Activated T-cell treated with anti-CD3 and anti-CD28 coated beads for 48 hours (primary cell): ENCODE results near the gene THRA.
A peak's percentile ranks its signal among the peaks of the same experiment; 100 is the strongest.

Experiments
- DNase-seq: peaks from one replicate; pipeline ENCODE4 v3.0.0-alpha.2; 2020; ENCODE audit warnings: low read depth

Gene THRA

DNA sequence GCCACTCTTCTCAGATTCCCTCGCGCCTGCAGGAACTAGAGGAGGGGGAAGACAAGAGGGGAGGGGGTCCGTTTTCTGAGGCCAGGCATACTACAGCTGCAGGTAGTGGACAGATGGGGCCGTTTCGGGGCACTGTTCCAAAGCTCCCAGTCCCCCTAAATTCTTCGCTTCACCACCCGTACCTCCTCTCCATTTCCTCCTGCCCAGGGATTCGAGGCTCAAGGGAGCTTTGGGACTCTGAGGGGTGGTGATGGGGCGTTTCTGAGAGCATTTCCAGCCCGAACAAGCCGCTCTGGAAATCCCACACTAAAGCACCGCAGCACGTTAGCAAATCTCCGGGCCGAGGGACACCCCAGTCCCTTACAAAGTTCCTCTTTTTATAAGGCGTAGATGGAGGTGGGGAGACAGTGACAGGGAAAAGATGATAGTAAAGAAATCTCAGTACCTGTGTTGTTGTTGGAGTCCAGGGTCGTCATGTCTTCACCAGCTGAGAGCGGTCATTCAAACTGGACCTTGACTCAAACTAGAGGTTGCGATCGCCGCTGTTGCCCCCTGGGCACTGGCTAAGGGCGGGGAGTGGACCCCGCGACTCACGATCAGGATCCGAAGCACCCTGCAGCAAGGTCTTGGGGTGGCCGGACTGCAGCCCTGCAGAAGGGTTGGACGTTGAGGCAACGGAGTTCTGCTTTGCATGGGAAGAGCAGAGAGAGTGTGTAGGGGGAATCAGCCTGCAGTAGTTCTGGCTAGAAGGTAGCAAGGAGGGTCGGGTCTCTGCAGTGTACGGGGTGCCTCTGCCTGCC is 37.1 kb downstream of the THRA start:
- DNase-seq = no peak

DNA sequence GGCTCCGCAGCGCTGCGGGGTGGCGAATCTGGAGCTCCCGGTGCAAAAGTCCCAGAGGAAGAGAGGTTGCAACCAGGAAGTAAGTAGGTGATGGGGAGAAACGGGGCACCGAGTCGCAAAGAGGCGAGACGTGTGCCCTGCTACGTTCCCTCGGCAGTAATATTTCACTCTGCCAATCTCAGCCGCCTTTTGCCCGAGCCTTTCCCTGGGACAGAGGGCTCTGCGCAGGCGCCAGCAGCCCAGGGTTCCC is 37.6 kb downstream of the THRA start, which contains the start of gene NR1D1:
TSS of gene NR1D1 (minus strand) at position 171 of the 250 bp plus-strand sequence. CDS start 495 bp downstream, outside the sequence.
- no peak for DNase-seq

DNA sequence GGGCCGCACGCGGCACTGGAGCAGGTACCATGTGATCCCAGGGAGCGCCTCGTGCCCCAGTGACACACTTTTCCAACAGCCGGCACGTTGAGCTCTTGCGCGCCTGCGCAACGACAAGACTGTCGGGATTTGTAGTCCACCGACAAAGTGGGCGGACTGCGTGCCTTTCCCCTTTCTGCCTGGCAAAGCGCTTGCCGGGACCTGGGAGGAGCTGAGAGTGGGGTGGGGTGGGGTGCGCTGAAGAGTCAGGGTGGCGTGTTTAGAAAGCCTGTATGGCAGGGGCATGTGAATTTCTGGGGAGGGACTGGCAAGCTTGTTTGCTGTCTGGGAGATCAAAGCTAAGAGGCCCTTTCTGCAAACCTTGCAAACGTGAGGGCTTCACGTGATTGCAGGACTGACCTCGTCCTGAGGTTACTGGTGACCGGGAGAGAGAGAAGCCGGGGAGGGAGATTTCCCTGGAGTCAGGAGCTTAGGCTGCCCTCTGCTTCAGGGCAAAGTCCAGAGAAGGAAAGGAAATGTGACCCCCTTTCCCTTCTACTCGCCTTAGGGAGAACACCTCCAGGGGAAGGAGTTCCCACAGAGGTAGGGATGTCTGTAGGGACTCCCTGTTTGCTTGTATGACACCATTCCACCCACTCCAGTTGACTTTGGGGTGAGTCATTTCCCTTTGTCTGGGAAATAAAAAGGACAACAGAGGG is 38.1 kb downstream of the THRA start:
- peak; percentile 89 for DNase-seq

DNA sequence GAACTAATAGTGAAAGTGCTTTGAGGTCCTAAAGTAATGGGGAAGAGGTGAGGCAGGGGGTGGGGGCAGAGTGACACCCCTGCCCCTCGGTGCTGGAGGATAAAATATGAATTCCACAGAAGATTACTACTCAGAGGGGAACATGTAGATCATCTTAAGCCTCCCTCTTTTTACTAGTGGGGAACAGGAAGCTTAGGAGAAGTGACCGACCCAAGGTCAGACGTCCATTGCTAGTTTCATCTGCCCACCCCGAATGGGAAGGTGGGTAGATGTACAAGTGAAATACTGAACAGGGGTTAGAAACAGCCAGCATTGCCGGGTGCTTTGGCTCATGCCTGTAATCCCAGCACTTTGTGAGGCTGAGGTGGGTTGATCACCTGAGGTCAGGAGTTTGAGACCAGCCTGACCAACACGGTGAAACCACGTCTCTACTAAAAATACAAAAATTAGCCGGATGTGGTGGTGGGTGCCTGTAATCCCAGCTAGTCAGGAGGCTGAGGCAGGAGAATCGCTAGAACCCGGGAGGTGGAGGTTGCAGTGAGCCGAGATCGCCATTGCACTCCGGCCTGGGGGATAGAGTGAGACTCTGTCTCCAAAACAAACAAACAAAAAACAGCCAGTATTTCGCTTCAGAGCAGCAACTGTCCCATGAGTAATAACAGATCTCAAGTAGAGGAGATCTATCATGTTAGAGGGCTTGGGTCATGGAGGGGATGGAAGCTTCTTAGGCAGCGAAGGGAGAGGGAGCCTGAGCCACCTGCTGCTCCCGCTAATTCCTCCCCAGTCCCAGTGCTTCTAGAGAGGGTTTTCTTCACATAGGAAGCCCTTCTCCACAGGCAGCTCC is 38.8 kb downstream of the THRA start:
- peak; percentile 25 for DNase-seq

DNA sequence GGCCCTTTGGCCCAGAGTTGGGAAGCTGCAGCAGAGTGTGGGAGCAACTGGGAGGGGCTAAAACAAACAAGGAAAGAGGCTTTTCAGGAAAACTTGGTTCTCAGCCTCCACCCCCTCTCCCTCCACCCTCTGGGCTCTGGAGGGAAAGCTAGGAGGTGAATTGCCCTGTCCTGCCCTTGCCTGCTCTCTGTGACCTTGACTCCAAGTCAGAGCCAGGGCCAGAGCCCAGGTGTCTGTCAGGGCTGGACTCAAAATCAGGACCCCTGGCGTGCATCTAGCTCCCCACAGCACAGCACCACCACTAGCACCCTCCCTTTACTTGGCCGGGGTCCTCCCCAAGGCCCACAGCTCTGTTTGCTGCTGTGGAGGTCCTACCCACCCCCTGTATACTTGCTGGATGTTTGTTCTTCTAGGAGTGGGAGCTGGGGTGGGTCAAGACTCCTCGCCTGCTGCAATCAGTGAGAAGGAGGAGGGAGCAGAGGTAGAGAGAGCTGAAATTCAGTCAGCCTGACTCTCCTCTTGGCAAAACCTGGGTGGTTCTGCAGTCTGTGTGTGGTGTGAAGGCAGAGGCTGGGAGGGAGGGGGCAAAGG is 40.4 kb downstream of the THRA start:
- no peak for DNase-seq

DNA sequence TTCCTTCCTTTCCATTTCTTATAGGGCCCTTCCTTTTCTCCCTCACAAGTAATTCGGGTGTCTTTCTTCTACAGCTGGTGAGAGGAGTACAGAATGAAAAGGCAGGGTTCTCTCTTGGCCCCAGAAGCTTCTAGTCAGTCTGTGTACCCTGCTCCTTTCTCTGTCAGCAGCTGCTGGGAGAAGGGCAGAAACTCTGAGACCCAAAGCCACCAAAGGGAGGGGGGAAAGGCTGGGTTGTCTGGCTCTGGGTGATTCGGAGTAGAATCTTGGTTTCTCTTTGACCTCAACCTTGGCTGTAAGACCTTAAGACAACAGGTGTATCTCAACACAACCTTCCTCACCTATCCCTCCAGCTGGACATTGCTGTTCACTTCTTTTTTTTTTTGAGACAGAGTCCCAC is 40.9 kb downstream of the THRA start:
- DNase-seq = no peak

DNA sequence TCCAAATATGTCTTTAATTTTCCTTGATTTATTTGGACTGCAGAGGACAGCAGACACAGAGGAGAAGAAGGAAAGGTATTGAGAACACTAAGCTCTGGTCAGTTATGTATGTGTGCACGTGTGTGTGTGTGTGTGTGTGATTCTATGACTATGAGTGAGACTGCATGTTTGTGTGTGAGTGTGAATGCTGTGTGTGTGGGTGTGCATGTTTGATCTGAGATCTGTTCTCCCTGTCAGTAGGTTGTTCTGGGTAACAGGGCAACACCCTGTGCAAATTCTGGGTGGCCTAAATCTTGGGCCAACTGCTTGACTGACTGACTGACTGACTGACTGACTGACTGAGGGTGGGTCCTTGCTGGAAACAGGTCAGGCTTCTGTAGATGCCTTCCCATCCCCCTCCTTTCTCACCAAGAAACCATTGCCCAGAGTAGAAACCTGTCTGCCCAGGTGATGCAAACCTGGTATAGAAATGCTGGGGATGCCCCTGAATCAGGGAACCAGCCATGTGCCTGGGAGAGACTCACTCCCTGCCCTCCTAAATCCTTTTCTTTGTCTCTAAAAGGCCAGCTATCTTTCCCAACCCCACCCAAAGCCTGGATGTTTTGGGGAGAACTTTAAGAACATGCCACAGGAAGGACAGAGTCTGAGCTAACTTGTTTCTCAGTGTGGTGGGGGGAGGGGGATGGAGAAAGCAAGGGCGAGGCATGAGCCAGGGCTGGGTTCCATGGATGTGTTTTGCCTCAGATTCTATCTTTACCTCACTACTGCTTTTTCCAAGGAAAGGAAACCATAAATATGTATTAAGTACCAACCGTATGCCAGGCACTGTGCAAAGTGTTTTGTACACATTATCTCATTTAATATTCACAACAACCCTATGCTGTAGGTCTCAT is 42.1 kb downstream of the THRA start:
- no peak for DNase-seq

DNA sequence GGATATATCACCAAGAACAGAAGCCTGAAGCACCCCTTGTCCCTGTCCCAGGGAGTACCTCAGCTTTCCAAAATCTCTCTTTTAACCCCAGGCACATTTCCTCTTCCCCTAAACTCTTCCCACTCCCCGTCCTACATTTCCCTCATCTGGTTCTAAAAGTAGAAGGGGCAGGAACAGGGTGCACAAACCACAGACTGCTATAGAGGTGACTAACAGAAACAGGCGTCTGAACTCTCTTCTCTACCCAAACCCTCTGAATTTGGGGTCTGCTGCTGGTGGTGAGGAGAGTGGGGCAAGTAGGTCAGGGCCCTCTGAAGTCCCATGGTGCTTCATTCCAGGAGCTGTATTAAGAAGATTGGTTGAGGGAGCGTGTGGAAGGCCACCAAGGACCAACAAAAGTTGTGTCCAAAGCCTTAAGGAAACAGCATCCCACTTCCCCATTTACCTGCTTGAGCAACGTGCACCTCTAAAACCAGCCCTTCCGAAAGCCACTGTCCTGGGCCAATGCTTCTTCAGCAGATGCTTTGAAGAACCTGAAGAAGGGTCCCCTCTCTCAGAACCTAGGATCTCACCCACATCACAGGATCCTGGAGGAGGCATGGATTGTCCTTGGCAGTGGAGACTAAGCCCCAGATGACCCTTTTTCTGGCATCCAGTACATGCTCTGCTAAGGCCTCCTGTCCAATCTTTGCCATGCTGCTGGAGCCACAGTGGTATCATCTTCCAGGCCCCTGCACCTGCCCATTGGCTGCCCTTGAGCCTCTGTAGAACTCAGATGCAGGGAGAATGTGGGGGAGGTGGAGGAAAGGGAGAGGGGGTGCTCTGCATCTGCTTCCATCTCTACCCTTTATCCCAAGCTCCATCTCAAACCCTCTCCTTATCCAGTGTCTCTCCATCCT is 43.3 kb downstream of the THRA start:
- no peak for DNase-seq

DNA sequence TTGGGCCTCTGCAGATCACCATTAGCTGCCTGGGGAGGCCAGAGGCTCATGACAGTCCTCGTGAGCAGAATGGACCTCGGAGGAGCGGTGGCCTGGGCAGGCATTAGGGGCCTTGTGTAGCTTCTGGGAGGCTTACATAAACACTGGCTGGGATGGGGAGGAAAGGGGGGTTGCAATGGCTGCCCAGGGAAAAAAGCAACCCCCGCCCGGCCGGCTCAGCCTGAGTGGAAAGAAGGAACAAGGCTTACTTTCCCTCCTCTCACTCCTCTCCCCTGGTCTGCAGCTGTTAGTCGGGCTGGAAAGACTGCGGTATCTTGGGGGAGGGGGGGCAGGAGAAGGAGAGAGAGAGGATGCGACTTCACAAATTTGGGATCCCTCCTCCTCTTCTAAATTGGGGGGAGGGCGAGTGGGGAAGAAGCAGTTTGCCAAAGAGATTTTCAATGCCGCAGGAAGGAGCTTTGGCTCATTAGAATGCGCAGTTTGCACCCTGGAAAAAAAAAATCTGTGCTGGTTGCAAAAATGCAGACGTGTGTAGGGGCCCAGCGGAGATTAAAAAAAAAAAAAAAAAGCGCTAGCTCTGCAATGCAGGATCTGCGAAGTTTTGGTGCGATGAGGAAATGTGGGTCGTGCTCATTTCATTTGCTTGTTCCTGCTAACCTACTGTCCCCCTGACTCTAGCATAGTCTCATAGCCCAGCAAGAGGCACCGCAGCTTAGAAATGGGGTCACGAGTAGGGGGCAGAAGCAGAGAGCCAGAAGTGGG is 44.2 kb downstream of the THRA start:
- no peak for DNase-seq

DNA sequence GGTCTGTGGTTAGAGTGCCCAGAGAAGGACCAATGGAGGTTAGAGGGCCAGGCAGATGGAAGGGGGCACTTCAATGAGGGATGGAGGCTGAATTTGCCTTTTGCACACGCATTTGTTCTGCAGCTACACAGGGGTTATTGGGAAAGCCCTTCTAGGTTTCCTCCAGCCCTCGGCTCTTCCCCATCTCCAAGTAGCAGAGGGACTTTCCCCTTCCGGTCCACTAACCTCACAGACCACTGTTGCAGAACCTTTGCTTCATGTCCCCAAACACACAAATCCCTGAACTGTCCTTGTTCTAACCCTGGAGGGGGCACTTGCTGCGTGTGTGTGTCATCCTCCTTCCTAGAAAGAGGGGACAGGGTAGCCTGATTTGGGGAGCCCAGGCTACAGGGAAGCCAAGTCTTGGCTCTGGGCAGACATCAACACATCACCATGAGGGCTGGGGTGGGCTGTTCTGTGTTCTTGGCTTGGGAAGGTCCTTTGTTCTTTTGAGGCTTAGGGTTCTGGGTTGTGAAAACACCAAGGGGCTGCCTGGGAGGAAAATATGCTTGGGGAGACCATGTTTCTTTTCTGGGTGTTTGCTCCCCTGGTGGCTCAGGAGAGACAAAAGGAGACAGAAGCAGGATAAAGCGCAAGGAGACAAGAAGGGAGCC is 44.9 kb downstream of the THRA start:
- no peak for DNase-seq

DNA sequence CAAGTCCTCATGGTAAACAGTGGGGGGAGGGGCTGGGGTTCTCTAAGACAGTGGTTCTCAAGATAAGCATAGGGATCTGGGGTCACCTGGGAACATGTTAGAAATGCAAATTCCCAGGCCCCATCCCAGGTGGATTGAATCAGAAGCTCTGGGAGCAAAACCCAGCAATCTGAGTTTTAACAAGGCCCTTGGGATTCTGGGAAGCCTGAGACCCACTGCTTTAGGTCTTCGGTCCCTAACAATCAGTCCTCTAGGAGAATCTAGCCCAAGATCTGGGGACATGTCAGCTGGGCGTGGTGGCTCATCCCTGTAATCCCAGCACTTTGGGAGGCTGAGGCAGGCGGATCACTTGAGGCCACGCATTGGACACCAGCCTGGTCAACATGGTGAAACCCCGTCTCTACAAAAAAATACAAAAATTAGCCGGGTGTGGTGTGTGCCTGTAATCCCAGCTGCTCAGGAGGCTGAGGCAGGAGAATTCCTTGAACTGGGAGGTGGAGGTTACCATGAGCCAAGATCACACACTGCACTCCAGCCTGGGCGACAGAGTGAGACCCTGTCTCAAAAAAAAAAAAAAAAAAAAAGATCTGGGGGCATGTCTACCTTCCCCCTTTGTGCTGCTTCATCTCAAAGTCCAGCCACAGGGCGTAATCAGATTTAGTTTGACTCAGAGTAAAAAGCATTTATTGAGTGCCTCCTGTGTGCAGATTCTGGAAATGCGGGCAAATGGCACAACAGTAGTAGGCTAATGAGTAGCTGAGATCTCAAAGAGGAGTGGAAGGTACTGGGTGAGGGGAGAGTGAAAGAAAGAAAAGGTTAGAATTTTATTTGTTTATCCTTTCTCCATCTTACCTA is 46.4 kb downstream of the THRA start:
- DNase-seq = no peak

DNA sequence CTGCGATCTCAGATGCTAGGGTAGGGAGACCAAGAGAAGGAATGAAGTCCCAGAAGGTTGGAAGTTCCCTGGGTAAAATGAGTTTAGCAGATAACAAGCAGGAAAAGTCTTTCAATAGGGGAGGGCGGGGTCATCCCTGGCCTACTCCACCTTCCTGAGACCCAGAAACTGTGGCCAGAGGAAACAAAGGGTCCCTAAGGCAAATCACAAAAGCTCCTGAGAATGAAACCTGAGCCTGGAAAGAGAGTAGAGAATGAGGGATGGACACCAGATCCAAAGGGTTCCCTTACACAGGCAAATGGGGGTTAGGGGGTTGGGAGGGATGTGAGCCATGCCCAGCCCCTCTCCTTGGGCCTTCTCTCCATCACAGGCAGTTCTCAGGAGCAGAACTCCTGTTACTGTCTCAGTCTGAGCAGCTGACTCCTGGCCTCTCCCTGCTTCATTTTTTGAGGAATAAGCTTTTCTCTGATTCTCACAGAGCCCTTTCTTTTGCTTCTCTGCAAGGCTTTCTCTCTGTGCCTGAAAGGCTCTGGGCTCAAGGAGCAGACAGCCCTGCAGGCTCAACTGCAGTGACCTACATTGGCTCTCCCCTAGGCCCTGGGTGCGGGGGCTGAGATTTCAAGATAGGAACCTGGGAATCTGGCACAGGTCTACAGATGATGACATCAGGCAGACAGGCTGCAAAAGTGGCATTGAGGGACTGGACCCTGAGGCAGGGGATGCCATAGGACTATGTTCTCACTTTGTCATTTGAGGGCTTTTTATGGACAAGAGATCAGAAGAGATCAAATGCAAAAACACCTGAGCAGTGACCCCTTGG is 47.5 kb downstream of the THRA start:
- DNase-seq = no peak

DNA sequence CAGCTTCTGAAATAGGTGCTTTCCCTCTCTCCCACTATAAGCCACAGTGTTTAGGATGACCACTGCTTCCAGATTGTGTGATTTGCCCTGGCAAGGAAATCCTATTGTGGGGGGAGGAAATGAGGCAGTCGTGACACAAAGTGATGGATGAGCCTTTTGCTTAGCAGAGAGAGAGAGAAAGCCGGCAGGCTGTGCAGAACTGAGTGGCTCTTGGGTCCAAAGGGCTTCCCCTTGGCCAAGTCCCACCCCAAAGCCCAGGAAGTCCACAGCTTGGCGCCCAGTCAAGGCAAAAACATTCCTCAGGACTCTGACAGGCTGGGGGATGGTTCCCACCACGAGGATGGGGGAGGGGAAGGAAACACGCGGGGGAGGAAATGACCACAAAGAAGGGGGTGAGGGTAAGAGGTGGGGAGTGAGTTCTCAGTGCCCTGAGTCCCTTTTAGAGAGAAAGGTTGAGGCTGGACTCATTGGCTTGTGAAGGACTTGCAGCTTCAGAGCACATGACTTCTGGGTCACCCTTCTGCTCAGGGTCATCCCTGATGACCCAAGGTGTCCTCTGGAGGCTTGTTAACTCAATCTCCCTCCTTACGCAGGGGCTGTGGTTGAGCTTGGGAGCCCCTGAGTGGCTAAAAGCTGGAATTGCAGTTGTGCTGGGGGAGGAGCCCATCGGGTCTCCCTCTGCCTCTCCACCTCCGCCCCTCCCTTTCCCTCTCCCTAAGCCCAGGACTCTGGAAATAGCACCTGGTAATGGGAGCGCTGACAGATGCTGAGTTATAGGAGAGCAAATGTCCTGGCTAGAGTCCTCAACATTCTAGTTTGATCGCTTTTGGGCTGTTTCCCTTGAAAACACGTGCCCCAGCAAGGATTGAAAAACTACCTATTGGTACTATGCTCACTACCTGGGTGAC is 48.7 kb downstream of the THRA start:
- peak; percentile 66 for DNase-seq

DNA sequence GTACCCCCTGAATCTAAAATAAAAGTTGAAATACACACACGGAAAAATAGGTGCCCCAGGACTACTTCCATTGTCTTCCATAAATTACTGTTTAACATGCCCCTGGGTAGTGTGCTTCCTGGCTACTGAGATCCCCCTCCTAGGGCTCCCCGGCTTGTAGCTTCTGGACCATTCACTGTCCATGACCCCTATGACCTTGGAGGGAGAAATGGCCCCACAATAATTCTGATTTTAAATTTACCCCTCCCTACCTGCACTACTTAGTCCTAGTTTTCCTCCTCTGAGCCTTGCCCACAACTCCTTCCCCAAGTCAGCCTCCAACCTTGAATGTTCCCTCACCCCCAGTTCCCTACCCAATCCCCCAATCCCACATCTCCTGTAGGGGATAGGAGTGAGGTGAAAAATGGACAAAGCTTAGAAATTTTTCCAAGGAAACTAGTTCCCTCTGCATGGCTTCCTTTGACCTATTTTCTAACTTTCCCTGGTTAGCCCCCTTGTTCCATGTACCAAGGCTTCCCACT is 49.5 kb downstream of the THRA start:
- DNase-seq = no peak

DNA sequence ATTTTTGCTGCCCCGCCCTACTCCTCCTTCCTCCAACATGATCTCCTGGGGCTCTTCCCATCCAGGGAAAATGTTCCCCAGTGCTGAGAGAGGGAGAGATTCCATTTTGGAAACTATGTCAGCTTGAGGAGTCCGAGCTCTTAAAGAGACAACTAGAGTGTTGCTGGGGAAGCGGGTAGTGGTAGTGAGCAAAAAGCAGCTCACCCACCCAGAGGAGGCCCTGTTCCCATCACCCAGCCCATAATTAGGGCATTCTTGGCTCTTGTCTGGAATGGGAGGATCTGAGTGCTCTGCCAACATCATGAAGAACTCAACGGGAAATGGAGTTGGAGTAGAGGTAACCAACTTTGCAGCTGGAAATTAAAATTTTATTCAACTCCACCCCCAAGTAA is 49.9 kb downstream of the THRA start:
- DNase-seq = no peak
